NB4 (cell line): ENCODE results near the gene CDON.

Experiments used
- DNase-seq: peaks from one replicate; pipeline ENCODE4 v3.0.0; 2010; ENCODE audit warnings: low read depth
- H3K4me3 ChIP-seq: one replicate; pipeline ENCODE4 v1.5.1; 2011; ENCODE audit warnings: mild to moderate bottlenecking, low read depth, low read length, moderate library complexity
- CTCF ChIP-seq: IDR thresholded peaks from one replicate; pipeline ENCODE4 v1.5.1; 2012; ENCODE audit warnings: low read depth, low read length
- MAX ChIP-seq: IDR thresholded peaks from 2 replicates; pipeline ENCODE4 v1.6.1; 2011; ENCODE audit warnings: low read depth, low read length
- MYC ChIP-seq: IDR thresholded peaks from 2 replicates; pipeline ENCODE4 v1.6.1; 2011; ENCODE audit warnings: low read depth, low read length
- POLR2A ChIP-seq: IDR thresholded peaks from 2 replicates; pipeline ENCODE4 v1.6.1; 2011; ENCODE audit warnings: mild to moderate bottlenecking; ENCODE audit not compliant: insufficient read length; ENCODE audit errors: extremely low read depth

The CDON gene

GRCh38 chr11:125975634-125976033 lies 87.0 kb downstream of the CDON start:
- no peak for DNase-seq
- no peak for TF ChIP-seq MYC
- no peak for TF ChIP-seq MAX
- TF ChIP-seq POLR2A, result no peak
- no peak for TF ChIP-seq CTCF
- no peak overlapping the region for H3K4me3 ChIP-seq

- TF ChIP-seq MAX (no peak), MYC (no peak), POLR2A (no peak), CTCF (no peak)
- no peak overlapping the region for H3K4me3 ChIP-seq
These were observed 88.4 kb downstream of the CDON start for GRCh38 chr11:125974284-125974683.

GRCh38 chr11:125971618-125972017 lies 91.0 kb downstream of the CDON start:
- TF ChIP-seq POLR2A (no peak), MYC (no peak), MAX (no peak), CTCF (no peak)
- no peak for DNase-seq
- no peak overlapping the region for H3K4me3 ChIP-seq

More at GRCh38 chr11:125974284-125974683, 88.4 kb downstream of the CDON start:
- no peak for DNase-seq

- DNase-seq, result peak; percentile 84
- no peak; the same call in 1 of the 2 replicates for TF ChIP-seq MYC
- peak; percentile 54 for TF ChIP-seq MAX
- no peak overlapping the region for H3K4me3 ChIP-seq
These were observed 94.3 kb downstream of the CDON start for GRCh38 chr11:125968354-125968753.

- DNase-seq, result no peak
- no peak overlapping the region for H3K4me3 ChIP-seq
- TF ChIP-seq CTCF (no peak), MAX (no peak), MYC (no peak), POLR2A (no peak)
These were observed 95.2 kb downstream of the CDON start for GRCh38 chr11:125967515-125967914.

GRCh38 chr11:125960771-125961170 lies 101.9 kb downstream of the CDON start:
- TF ChIP-seq CTCF (no peak), POLR2A (no peak), MAX (no peak), MYC (no peak)
- DNase-seq, result no peak
- no peak overlapping the region for H3K4me3 ChIP-seq
